ENCODE measurements around the gene ZMYND15.
"Not testable (repeated sequence)": the region's sequence is repeated elsewhere in the genome, so short reads cannot be mapped to it uniquely, and the experiment has no call there.

The ZMYND15 gene

GRCh38 chr17:4739122-4740024 is at the start of gene ZMYND15, which contains the start of gene CXCL16:
Gene ZMYND15, plus strand, starts transcription at chr17:4739833. Its CDS starts 716 bp downstream, at chr17:4740549.
Gene CXCL16, minus strand, starts transcription at chr17:4739928. Its CDS starts 589 bp downstream, at chr17:4739339.
- DNase-seq = peak; percentile 55 to 70

GRCh38 chr17:4689872-4690271 is 49.8 kb upstream of the ZMYND15 start:
- DNase-seq = not testable (repeated sequence)

- no peak for DNase-seq
Observed at GRCh38 chr17:4690745-4691144, 48.9 kb upstream of the ZMYND15 start.

GRCh38 chr17:4691686-4692085 is 47.9 kb upstream of the ZMYND15 start:
- no peak for DNase-seq

- no peak for DNase-seq
Observed at GRCh38 chr17:4693416-4693815, 46.2 kb upstream of the ZMYND15 start.

- peak in 1 of 2 donors; percentile 35 for DNase-seq
Observed at GRCh38 chr17:4696437-4696805, 43.2 kb upstream of the ZMYND15 start.

- DNase-seq = peak; percentile 27 to 34
Observed at GRCh38 chr17:4699401-4700056, 40.1 kb upstream of the ZMYND15 start.

- no peak for DNase-seq
Observed at GRCh38 chr17:4701116-4701515, 38.5 kb upstream of the ZMYND15 start.

- DNase-seq = no peak
Observed at GRCh38 chr17:4703330-4703691, 36.3 kb upstream of the ZMYND15 start.

- not testable (repeated sequence) for DNase-seq
Observed at GRCh38 chr17:4704574-4704907, 35.1 kb upstream of the ZMYND15 start.

- no peak for DNase-seq
Observed at GRCh38 chr17:4704991-4705390, 34.6 kb upstream of the ZMYND15 start.

- DNase-seq = no peak
Observed at GRCh38 chr17:4706121-4706520, 33.5 kb upstream of the ZMYND15 start.

GRCh38 chr17:4708436-4708835 is 31.2 kb upstream of the ZMYND15 start:
- DNase-seq = peak in 1 of 2 donors; percentile 22

GRCh38 chr17:4709794-4710692 is 29.6 kb upstream of the ZMYND15 start, which contains the start of gene ARRB2:
Gene ARRB2, plus strand, starts transcription at chr17:4710632. Its CDS starts 90 bp downstream, at chr17:4710722.
- DNase-seq = peak; percentile 96 to 98

- DNase-seq = peak; percentile 53 to 61
Observed at GRCh38 chr17:4710693-4711634, 28.7 kb upstream of the ZMYND15 start.

GRCh38 chr17:4711661-4712181 is 27.9 kb upstream of the ZMYND15 start:
- DNase-seq = peak; percentile 82 to 89

- DNase-seq = peak; percentile 58 to 67
Observed at GRCh38 chr17:4712526-4712925, 27.1 kb upstream of the ZMYND15 start.

- DNase-seq = not testable (repeated sequence)
Observed at GRCh38 chr17:4714340-4715062, 25.1 kb upstream of the ZMYND15 start.

GRCh38 chr17:4715063-4715744 is 24.4 kb upstream of the ZMYND15 start:
- no peak for DNase-seq

GRCh38 chr17:4716081-4716480 is 23.6 kb upstream of the ZMYND15 start:
- DNase-seq = no peak

Data from inflammatory macrophage treated with lipopolysaccharide for 1 hour (primary cell).